GM12873 (cell line): ENCODE measurements around the gene MEGF11.
A peak's percentile ranks its signal among the peaks of the same experiment; 100 is the strongest.

Experiments used
- CTCF ChIP-seq: IDR thresholded peaks from 2 replicates; pipeline ENCODE4 v1.5.1; 2012; ENCODE audit warnings: low read depth, mild to moderate bottlenecking, moderate library complexity, low read length, control low read depth; ENCODE audit not compliant: insufficient read depth; ENCODE audit errors: missing control alignments

Gene MEGF11

GRCh38 chr15:65920121-65920520 is 333.4 kb downstream of the MEGF11 start:
- no peak for TF ChIP-seq CTCF

- no peak for TF ChIP-seq CTCF
Observed at GRCh38 chr15:65919353-65919752, 334.2 kb downstream of the MEGF11 start.

DNA sequence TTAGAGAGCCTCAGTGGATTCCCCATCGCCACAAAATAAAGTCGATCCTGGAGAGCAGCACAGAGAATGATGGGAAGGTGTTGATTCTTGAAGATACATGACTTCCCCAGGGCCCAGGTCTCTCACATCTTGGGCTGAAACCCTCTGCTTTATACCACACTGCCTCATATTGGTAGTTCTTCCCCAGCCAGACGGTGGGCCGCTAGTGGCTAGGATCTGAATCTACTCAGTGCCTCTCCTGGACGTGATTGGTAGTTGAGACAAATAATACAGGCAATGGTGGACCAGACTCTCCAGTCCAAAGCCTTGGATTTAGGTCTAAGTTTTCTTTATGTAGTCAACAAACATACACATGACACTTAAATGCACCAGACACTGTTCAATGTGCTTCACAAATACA is 334.6 kb downstream of the MEGF11 start:
- TF ChIP-seq CTCF: no peak

DNA sequence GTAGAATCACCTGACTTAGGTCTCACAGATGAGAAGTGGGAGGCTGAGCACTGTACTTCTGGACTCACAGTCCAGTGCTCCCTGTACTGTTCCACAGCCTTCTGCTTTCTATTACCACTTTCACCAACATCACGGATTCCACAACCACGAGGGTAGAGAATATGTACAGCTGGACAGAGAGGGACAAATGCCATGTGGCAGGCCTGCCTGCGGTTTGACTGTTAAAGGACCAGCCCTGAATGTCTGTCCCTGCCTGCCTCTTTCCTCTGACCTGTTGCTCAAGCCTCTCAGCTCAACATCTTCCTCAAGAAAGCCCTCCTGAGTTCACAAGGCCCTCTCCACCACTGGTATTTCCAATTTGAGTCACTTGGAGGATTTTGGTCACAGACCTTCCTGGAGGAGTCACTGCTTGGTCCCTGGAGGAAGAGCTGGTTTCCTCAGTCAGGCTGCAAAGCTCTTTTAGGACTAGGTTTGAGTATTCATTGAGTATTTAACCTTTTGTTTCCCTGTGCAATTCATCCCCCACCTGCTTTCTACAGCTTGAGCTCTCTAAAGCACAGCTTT is 335.1 kb downstream of the MEGF11 start:
- TF ChIP-seq CTCF: no peak

GRCh38 chr15:65917936-65918335 is 335.6 kb downstream of the MEGF11 start:
- no peak for TF ChIP-seq CTCF

DNA sequence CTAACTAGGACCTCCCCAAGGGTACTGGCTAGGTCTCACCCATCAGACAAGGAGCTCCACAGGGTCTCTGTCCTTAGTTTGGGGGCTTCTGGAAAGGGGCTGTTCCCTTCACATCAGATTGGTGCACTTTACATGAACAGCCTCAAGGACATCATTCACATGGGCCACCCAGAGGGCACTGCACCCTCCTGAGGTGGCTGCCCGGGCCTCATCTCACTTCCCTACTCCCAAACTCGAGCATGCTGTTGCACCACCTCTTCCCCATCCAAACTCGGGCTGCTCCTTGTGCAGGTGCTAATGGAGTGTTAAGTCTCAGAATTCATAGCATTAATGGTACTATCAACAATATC is 336.2 kb downstream of the MEGF11 start:
- no peak for TF ChIP-seq CTCF

- peak; percentile 56 for TF ChIP-seq CTCF
Observed at GRCh38 chr15:65916664-65917406, 336.7 kb downstream of the MEGF11 start.
